Measurements from ENCODE around the gene EMC6.

The EMC6 gene

DNA sequence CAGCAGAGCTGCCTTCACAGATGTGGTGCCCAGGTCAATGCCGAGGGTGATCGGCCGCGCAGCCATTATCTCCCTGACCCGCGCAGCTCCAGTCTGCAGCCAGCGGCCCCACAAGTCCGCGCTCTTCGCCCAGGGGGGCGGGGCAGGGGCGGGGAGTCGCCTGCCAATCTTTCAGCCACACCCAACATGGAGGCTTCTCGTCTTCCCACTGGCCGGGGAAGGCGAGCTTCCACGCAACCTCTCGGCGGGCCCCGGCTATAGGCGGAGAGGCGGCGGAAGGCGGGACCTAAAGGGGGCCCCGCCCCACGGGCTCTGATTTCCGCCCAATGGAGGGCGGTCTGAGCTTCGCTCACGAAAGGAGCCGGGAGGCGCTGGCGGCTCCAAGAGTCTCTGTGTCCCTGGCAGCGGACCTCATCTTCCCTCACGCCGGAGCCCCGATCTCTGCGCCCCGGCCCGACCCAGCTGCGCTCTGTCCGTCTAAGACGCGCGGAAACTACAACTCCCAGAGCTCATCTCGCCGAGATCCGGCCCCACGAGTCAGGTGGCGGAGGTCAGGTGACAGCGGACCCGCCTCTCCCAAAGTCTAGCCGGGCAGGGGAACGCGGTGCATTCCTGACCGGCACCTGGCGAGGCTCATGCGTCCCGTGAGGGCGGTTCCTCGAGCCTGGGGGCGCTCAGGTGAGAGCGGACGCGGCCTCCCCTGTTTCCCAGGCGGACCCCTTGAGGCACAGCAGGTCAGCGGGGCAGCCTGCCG is 32.3 kb upstream of the EMC6 start, which contains the start of the genes CTNS and SHPK:
Gene CTNS (plus strand): TSS at position 607 of the 754 bp plus-strand sequence. CDS start 3,447 bp downstream, outside the sequence.
Gene SHPK (minus strand): TSS at position 97 of the 754 bp plus-strand sequence. CDS start 31 bp downstream, at position 66.
- H3K27me3 ChIP-seq = no peaks in the 10 kb centered on the region
- peak within 1 kb of the TSS; percentile 98 for H3K9ac ChIP-seq
- H4K20me1 ChIP-seq = 0 out of 2 replicates have a peak, but pooled peaks cover 7% of the 10 kb centered on the region
- no peaks in the 10 kb centered on the region for H3K9me3 ChIP-seq
- H3K36me3 ChIP-seq = peaks cover 18% of the 10 kb centered on the region
- H3K4me2 ChIP-seq = peak within 1 kb of the TSS; percentile 96
- peak within 1 kb of the TSS; percentile 99 for H3K27ac ChIP-seq
- H3K4me3 ChIP-seq = peak within 1 kb of the TSS; percentile 87
- no peak for TF ChIP-seq Cebpa-rat (IDR thresholded peaks at IDR 0.05)
- peaks cover 72% of the 10 kb centered on the region for H3K4me1 ChIP-seq

DNA sequence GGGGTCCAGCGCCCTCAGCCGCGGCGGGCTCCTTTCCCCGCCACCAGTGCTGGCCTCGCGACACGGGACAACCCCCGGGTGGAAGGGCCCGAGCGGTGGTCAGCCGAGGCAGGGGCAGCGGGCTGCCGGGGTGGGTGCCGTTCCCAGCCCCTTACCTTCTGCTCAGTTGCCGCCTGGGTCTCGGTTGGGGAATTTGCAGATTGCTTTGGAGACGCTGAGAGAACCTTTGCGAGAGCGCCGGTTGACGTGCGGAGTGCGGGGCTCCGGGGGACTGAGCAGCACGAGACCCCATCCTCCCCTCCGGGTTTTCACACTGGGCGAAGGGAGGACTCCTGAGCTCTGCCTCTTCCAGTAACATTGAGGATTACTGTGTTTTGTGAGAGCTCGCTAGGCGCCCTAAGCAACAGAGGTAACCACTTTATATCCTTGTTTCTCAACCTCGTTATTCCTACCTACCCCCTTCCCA is 31.7 kb upstream of the EMC6 start:
- no peak for TF ChIP-seq Cebpa-rat (IDR thresholded peaks at IDR 0.05)
- H3K27ac ChIP-seq = peak overlapping the region; percentile 99
- 0 out of 2 replicates have a peak, but pooled peaks cover 6% of the 10 kb centered on the region for H4K20me1 ChIP-seq
- peaks cover 15% of the 10 kb centered on the region for H3K36me3 ChIP-seq
- H3K27me3 ChIP-seq = no peaks in the 10 kb centered on the region
- H3K4me2 ChIP-seq = peak overlapping the region; percentile 96
- H3K9me3 ChIP-seq = no peaks in the 10 kb centered on the region
- peaks cover 72% of the 10 kb centered on the region for H3K4me1 ChIP-seq
- H3K4me3 ChIP-seq = peak overlapping the region; percentile 87
- peak overlapping the region; percentile 98 for H3K9ac ChIP-seq

DNA sequence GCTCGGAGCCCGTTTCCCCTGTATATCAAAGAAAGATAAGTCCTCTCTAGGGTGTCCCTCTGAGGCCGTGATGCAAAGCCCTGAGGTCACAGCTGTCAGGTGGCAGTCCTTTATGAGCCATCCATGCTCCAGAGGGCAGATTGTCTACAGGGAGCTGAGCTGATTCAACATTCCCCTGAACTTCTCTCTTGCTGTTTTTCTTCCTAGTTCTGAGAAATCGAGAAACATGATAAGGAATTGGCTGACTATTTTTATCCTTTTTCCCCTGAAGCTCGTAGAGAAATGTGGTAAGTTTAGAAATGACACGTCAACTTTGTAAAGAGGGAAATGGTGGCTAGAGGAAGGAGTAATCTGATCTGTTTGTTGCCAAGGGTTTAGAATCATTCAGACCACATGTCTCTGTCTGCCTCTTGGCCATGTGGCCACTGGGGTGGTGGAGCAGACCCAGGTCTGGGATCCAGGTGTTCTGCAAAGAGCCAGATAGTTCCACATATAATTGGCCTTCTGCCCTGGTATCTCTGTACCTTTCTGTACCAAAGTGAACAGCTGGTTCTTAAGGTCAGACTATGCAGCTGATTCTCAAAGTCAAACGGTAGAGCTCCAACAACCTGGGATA is 28.5 kb upstream of the EMC6 start:
- Histone ChIP-seq H3K27me3 (no peaks in the 10 kb centered on the region), H3K27ac (peak overlapping the region; percentile 88), H3K4me3 (peak overlapping the region; percentile 19), H3K9me3 (no peaks in the 10 kb centered on the region), H3K36me3 (0 out of 2 replicates have a peak, but pooled peaks cover 8% of the 10 kb centered on the region), H3K4me1 (peaks cover 76% of the 10 kb centered on the region), H3K9ac (peak overlapping the region; percentile 73), H3K4me2 (peak overlapping the region; percentile 76), H4K20me1 (no peaks in the 10 kb centered on the region)
- no peak for TF ChIP-seq Cebpa-rat (IDR thresholded peaks at IDR 0.05)

DNA sequence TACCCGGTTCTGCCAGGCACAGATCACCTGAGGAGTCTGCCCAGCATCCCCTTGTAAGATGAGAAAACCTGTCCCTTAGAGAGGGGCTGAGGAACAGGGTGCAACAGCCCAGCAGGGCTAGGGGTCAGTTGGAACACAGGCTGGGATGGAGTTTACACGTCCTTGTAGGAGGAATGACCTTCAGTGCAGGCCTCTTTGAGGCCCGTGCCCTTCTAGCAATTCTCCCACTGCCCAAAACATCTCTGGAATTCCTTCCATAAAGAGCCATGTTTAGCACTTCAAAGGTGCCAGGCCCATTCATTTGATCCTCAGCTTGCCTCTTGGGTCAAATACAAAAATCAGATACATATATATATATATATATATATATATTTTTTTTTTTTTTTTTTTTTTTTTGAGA is 27.6 kb upstream of the EMC6 start:
- H3K9ac ChIP-seq = peak overlapping the region; percentile 73
- peak overlapping the region; percentile 76 for H3K4me2 ChIP-seq
- TF ChIP-seq Cebpa-rat (IDR thresholded peaks at IDR 0.05) = no peak
- peak overlapping the region; percentile 19; the same call in 1 of the 2 replicates for H3K4me3 ChIP-seq
- no peaks in the 10 kb centered on the region for H3K9me3 ChIP-seq
- H3K36me3 ChIP-seq = 0 out of 2 replicates have a peak, but pooled peaks cover 8% of the 10 kb centered on the region
- no peaks in the 10 kb centered on the region for H3K27me3 ChIP-seq
- peak overlapping the region; percentile 88 for H3K27ac ChIP-seq
- H4K20me1 ChIP-seq = no peaks in the 10 kb centered on the region
- peaks cover 80% of the 10 kb centered on the region for H3K4me1 ChIP-seq

DNA sequence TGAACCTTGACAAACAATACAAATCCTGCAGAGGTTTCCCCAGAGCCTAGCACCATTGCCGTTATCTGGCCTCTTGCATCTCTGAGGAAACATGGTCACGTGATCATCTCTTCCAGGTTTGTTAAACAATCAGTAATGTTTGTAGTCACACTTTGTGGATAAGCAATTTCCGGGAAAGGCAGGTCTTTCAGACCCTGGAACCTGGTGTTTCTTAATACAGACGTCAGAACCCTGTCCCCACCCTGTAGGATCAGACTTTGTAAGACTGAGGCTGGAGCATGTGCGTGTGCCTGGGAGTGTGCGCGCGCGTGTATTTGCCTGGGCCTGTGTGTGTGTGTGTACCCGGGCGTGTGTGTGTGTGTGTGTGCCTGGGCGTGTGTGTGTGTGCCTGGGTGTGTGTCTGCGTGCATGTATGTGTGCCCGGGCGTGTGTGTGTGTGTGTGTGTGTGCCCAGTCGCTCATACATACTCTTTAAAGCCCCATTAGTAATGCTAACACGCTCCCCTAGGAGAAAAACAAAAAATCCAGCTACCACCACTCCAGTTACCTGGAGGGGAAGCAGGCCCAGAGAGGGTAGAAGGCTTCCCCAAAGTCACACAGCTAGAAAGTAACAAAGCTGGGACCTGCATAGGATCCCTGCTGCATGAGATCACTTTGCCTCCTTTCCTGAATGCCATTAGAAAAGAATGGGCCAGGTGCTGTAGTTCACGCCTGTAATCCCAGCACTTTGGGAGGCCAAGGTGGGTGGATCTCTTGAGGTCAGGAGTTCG is 26.7 kb upstream of the EMC6 start:
- peak overlapping the region; percentile 88 for H3K27ac ChIP-seq
- no peak for TF ChIP-seq Cebpa-rat (IDR thresholded peaks at IDR 0.05)
- no peak overlapping the region for H3K9ac ChIP-seq
- no peaks in the 10 kb centered on the region for H3K27me3 ChIP-seq
- no peak overlapping the region for H3K4me3 ChIP-seq
- H3K9me3 ChIP-seq = no peaks in the 10 kb centered on the region
- H4K20me1 ChIP-seq = no peaks in the 10 kb centered on the region
- H3K4me1 ChIP-seq = peaks cover 89% of the 10 kb centered on the region
- peak overlapping the region; percentile 76 for H3K4me2 ChIP-seq
- H3K36me3 ChIP-seq = 0 out of 2 replicates have a peak, but pooled peaks cover 8% of the 10 kb centered on the region

DNA sequence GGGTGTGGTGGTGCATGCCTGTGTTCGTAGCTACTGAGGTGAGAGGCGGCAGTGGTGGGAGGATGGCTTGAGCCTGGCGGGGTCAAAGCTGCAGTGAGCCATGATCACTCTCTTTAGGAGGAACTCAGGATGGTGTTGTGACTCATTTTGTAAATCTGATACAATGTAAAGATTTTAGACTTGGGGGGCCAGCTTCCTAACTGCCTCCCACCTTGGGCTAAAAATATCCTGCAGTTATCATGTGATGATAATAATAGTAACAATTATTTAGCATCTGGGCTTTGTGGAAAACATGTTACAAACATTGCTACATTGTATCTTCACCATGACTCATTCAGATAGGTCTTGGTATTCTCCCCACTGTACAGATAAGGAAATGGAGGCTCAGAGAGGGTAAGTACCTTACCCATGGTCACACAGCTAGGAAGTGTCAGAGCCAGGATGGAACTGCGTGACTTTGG is 24.7 kb upstream of the EMC6 start:
- no peak overlapping the region for H3K4me3 ChIP-seq
- peaks cover 15% of the 10 kb centered on the region for H3K36me3 ChIP-seq
- H3K4me2 ChIP-seq = no peak overlapping the region; the same call in 1 of the 2 replicates
- H4K20me1 ChIP-seq = no peaks in the 10 kb centered on the region
- H3K9ac ChIP-seq = no peak overlapping the region
- no peaks in the 10 kb centered on the region for H3K9me3 ChIP-seq
- no peak for TF ChIP-seq Cebpa-rat (IDR thresholded peaks at IDR 0.05)
- H3K4me1 ChIP-seq = peaks cover 81% of the 10 kb centered on the region
- H3K27ac ChIP-seq = no peak overlapping the region
- no peaks in the 10 kb centered on the region for H3K27me3 ChIP-seq

DNA sequence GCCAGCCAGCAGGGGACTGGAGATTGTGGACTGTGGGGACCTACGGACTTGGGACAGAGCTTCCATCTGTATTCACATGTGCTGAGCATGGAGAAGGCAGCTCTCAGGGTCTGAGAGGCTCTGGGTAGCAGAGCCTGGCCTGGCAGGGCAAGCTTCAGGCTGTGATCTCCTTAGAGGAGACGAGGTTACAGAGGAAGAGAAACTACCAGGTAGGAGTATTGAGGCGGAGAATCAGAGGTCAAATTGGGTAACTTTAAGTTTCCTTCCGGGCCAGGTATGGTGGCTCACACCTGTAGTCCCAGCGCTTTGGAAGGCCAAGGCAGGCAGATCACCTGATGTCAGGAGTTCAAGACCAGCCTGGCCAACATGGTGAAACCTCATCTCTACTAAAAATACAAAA is 23.3 kb upstream of the EMC6 start:
- H3K4me2 ChIP-seq = peak overlapping the region; percentile 85
- H3K9ac ChIP-seq = peak overlapping the region; percentile 29; the same call in 1 of the 2 replicates
- peaks cover 23% of the 10 kb centered on the region for H3K36me3 ChIP-seq
- no peak for TF ChIP-seq Cebpa-rat (IDR thresholded peaks at IDR 0.05)
- H3K4me1 ChIP-seq = peaks cover 67% of the 10 kb centered on the region
- no peaks in the 10 kb centered on the region for H4K20me1 ChIP-seq
- H3K27me3 ChIP-seq = no peaks in the 10 kb centered on the region
- H3K9me3 ChIP-seq = no peaks in the 10 kb centered on the region
- H3K4me3 ChIP-seq = no peak overlapping the region
- peak overlapping the region; percentile 88 for H3K27ac ChIP-seq

DNA sequence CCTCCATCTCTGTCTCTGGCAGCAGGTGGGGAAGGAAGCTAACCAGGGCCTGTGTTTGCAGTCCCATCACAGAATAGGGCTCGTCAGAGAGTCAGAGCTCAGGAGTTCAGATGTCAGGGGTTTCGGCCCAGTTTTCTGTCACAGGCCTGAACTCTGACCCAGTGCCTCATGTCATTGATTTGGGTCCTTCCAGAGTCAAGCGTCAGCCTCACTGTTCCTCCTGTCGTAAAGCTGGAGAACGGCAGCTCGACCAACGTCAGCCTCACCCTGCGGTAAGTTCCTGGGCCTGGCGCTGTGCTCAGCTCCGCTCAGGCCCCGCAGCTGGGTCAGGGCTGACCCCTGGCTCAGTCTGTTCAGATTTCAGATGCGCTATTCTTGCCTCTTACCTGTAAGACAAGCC is 21.4 kb upstream of the EMC6 start:
- Histone ChIP-seq H4K20me1 (no peaks in the 10 kb centered on the region), H3K9me3 (no peaks in the 10 kb centered on the region), H3K27ac (peak overlapping the region; percentile 88), H3K4me1 (peaks cover 48% of the 10 kb centered on the region), H3K4me2 (peak overlapping the region; percentile 85), H3K9ac (peak overlapping the region; percentile 70), H3K36me3 (peaks cover 26% of the 10 kb centered on the region), H3K4me3 (no peak overlapping the region), H3K27me3 (no peaks in the 10 kb centered on the region)
- TF ChIP-seq Cebpa-rat (IDR thresholded peaks at IDR 0.05) = no peak

All from BLaER1 (cell line).